ENCODE data around the gene NLRP3. TPM values are rescaled to one million over a fixed set of nuclear protein-coding genes. Genes with fewer than 3 reads are reported as not detected.

Gene NLRP3
- total and polyA plus RNA-seq, 2 donors (not counting 1 experiment from before 2014, with no cell fraction given): 1.4 to 1.7 TPM

DNA sequence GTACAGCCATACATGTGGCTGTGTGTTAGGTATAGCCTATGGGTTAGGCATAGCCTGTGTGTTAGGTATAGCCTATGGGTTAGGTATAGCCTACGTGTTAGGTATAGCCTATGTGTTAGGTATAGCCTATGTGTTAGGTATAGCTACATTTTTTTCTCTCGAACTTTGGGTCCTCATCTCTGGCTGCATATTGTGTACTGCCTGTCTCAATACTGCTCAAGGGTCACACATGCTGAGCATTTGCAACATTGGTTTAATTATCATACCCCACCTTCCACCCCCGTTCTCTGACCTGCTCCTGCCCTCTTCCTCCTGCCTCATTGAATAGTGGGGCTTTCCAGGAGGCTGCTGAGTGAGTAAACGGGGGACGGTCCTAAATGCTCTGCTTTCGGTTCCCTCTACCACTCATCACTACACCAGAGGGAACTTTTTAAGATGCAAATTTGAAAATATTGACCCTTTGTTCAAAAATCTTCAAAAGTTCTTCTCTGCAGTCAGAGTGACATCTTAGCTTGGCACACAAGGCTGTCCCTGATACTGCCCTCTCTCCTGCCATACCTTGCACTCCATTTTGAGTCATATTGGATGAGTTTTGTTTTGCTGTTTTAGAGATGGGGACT, 24.1 kb downstream of the NLRP3 start:
- peak; percentile 97 for ATAC-seq (ENCODE audit: low read depth)
- peak overlapping the region; percentile 44 for H3K4me3 Mint-ChIP-seq

DNA sequence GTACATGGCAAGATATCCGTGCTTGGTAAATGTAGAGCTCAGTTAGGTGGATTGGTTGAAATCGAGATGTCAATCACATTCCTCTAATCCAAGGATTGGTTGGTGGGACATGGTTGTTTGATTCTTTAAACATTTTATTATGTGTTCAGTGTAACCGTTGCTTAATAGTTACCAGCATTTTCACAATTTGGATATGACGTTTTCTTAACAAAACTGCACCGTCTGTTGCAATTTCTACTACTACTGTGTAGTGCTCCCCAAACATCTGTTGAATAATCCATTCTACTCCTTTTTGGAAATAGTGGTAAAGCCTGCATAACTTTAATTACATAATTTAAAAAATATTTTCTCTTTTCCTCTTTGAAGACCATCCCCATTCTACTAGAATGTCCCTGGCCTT, 25.6 kb downstream of the NLRP3 start:
- no CpG with 5 or more reads among the region's 5 CpGs for WGBS (ENCODE audit: insufficient coverage)
- H3K9ac ChIP-seq (ENCODE audit: low read length): no peak overlapping the region
- H3K79me2 ChIP-seq (ENCODE audit: control insufficient read depth, insufficient read depth, low read length): no peaks in the 10 kb centered on the region
- H3K4me1 Mint-ChIP-seq: peaks cover 47% of the 10 kb centered on the region
- intact Hi-C loops (cut with micrococcal nuclease): no loop called here
- peaks cover 1 to 3% (median 3%) of the 10 kb centered on the region in 3 donors for H3K9me3 ChIP-seq (ENCODE audit: control extremely low read depth in 1 of 3, control insufficient read depth in 2 of 3, insufficient read depth in 1 of 3, low read length in 2 of 3)
- no peak overlapping the region for H3K27ac ChIP-seq (ENCODE audit: low read length in 2 of 2)
- no peak overlapping the region for H3K4me3 ChIP-seq (ENCODE audit: control extremely low read depth in 1 of 5, extremely low read depth in 1 of 5, insufficient read depth in 1 of 5, low read depth in 2 of 5, low read length in 4 of 5)
- TF ChIP-seq, protein P1, sequence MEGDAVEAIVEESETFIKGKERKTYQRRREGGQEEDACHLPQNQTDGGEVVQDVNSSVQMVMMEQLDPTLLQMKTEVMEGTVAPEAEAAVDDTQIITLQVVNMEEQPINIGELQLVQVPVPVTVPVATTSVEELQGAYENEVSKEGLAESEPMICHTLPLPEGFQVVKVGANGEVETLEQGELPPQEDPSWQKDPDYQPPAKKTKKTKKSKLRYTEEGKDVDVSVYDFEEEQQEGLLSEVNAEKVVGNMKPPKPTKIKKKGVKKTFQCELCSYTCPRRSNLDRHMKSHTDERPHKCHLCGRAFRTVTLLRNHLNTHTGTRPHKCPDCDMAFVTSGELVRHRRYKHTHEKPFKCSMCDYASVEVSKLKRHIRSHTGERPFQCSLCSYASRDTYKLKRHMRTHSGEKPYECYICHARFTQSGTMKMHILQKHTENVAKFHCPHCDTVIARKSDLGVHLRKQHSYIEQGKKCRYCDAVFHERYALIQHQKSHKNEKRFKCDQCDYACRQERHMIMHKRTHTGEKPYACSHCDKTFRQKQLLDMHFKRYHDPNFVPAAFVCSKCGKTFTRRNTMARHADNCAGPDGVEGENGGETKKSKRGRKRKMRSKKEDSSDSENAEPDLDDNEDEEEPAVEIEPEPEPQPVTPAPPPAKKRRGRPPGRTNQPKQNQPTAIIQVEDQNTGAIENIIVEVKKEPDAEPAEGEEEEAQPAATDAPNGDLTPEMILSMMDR (IDR thresholded peaks at IDR 0.05): no peak
- no peak for TF ChIP-seq EZH2 (IDR thresholded peaks at IDR 0.05; ENCODE audit: borderline replicate concordance, insufficient read depth, low read depth, low read length, poor library complexity, severe bottlenecking)
- H4K20me1 ChIP-seq (ENCODE audit: control insufficient read depth, insufficient read depth, low read length, poor library complexity, severe bottlenecking): no peaks in the 10 kb centered on the region
- H3K4me3 Mint-ChIP-seq: no peak overlapping the region
- peaks cover 0 to 2% of the 10 kb centered on the region in 2 experiments for H3K36me3 ChIP-seq (replicated peaks in 1 of 2; ENCODE audit: control extremely low read depth in 1 of 2, control insufficient read depth in 1 of 2, extremely low read depth in 1 of 2, insufficient read depth in 2 of 2, low read length in 1 of 2)
- ChIA-PET CTCF (interaction anchor here (1.1 to 8.3 kb wide), 3 partner anchors 9 to 68 kb away, joined by 3 to 55 read pairs (median 7); no protein-coding TSS in a partner anchor), POLR2A (no interaction called here)
- no peak overlapping the region for H3K27ac Mint-ChIP-seq
- no peak overlapping the region for H3K4me2 ChIP-seq (replicated peaks; ENCODE audit: low read depth, low read length, poor library complexity, severe bottlenecking)
- no peak for ATAC-seq (ENCODE audit: low read depth)
- no peaks in the 10 kb centered on the region for H3K27me3 Mint-ChIP-seq
- H2AFZ ChIP-seq (ENCODE audit: insufficient read depth, low read depth, low read length, poor library complexity, severe bottlenecking): no peak overlapping the region
- no peaks in the 10 kb centered on the region for H3K27me3 ChIP-seq (replicated peaks in 1 of 4; ENCODE audit: control extremely low read depth in 1 of 4, control insufficient read depth in 3 of 4, insufficient read depth in 4 of 4, low read length in 3 of 4)
- DNase-seq: no peak
- no peaks in the 10 kb centered on the region for H3K9me3 Mint-ChIP-seq (ENCODE audit: insufficient read depth)
- H3K4me1 ChIP-seq (ENCODE audit: control insufficient read depth in 2 of 2, insufficient read depth in 2 of 2, low read length in 2 of 2): peaks cover 39 to 41% of the 10 kb centered on the region in 2 donors

More for the DNA sequence above, 24.1 kb downstream of the NLRP3 start:
- TF ChIP-seq EZH2 (IDR thresholded peaks at IDR 0.05; ENCODE audit: borderline replicate concordance, insufficient read depth, low read depth, low read length, poor library complexity, severe bottlenecking): no peak
- TF ChIP-seq, protein P1 (IDR thresholded peaks at IDR 0.05): no peak
- H3K27me3 Mint-ChIP-seq: no peaks in the 10 kb centered on the region
- peaks cover 55% of the 10 kb centered on the region for H3K4me1 Mint-ChIP-seq
- H3K9ac ChIP-seq (ENCODE audit: low read length): no peak overlapping the region
- H3K27ac ChIP-seq (ENCODE audit: low read length in 2 of 2): peak overlapping the region; percentile 52
- H3K4me1 ChIP-seq (ENCODE audit: control insufficient read depth in 2 of 2, insufficient read depth in 2 of 2, low read length in 2 of 2): peaks cover 39 to 46% of the 10 kb centered on the region in 2 donors
- intact Hi-C loops (cut with micrococcal nuclease): loop anchor here (1.0 kb wide), 2 partner anchors 36 to 50 kb away; no protein-coding TSS in a partner anchor
- WGBS (ENCODE audit: insufficient coverage): 0% methylated on average over 1 of the region's 6 CpGs
- peak overlapping the region; percentile 11 for H2AFZ ChIP-seq (ENCODE audit: insufficient read depth, low read depth, low read length, poor library complexity, severe bottlenecking)
- ChIA-PET CTCF (interaction anchor here (1.0 to 8.3 kb wide), 4 partner anchors 37 to 67 kb away, joined by 3 to 55 read pairs (median 16); no protein-coding TSS in a partner anchor), POLR2A (interaction anchor here (0.7 to 0.8 kb wide), 3 partner anchors 24 to 50 kb away, joined by 3 to 5 read pairs (median 3); partner anchors contain the start of gene NLRP3)
- H3K27ac Mint-ChIP-seq: peak overlapping the region; percentile 47
- no peaks in the 10 kb centered on the region for H3K79me2 ChIP-seq (ENCODE audit: control insufficient read depth, insufficient read depth, low read length)
- peak overlapping the region in 1 of 5 experiments; percentile 18 for H3K4me3 ChIP-seq (ENCODE audit: control extremely low read depth in 1 of 5, extremely low read depth in 1 of 5, insufficient read depth in 1 of 5, low read depth in 2 of 5, low read length in 4 of 5)
- no peaks in the 10 kb centered on the region for H3K27me3 ChIP-seq (replicated peaks in 1 of 4; ENCODE audit: control extremely low read depth in 1 of 4, control insufficient read depth in 3 of 4, insufficient read depth in 4 of 4, low read length in 3 of 4)
- peak; percentile 84 for DNase-seq
- peak overlapping the region; percentile 60 for H3K4me2 ChIP-seq (replicated peaks; ENCODE audit: low read depth, low read length, poor library complexity, severe bottlenecking)
- H4K20me1 ChIP-seq (ENCODE audit: control insufficient read depth, insufficient read depth, low read length, poor library complexity, severe bottlenecking): no peaks in the 10 kb centered on the region
- H3K36me3 ChIP-seq (replicated peaks in 1 of 2; ENCODE audit: control extremely low read depth in 1 of 2, control insufficient read depth in 1 of 2, extremely low read depth in 1 of 2, insufficient read depth in 2 of 2, low read length in 1 of 2): no peaks in the 10 kb centered on the region
- H3K9me3 ChIP-seq (ENCODE audit: control extremely low read depth in 1 of 3, control insufficient read depth in 2 of 3, insufficient read depth in 1 of 3, low read length in 2 of 3): peaks cover 0 to 3% (median 1%) of the 10 kb centered on the region in 3 donors
- no peaks in the 10 kb centered on the region for H3K9me3 Mint-ChIP-seq (ENCODE audit: insufficient read depth)
